Measurements from ENCODE around the gene TTYH3.
A peak's percentile ranks its signal among the peaks of the same experiment; 100 is the strongest.

TTYH3 gene

GRCh38 chr7:2635810-2636701 is 4.3 kb downstream of the TTYH3 start:
- peak; percentile 23 for DNase-seq

GRCh38 chr7:2637066-2637471 is 5.3 kb downstream of the TTYH3 start:
- DNase-seq = no peak

- DNase-seq = peak; percentile 40
These were observed 5.9 kb downstream of the TTYH3 start for GRCh38 chr7:2637505-2638223.

- DNase-seq = no peak
These were observed 6.6 kb downstream of the TTYH3 start for GRCh38 chr7:2638224-2638991.

GRCh38 chr7:2639181-2639681 is 7.4 kb downstream of the TTYH3 start:
- DNase-seq = peak; percentile 42

GRCh38 chr7:2639695-2640481 is 8.1 kb downstream of the TTYH3 start:
- no peak for DNase-seq

GRCh38 chr7:2640482-2640830 is 8.7 kb downstream of the TTYH3 start:
- no peak for DNase-seq

- DNase-seq = no peak
These were observed 9.1 kb downstream of the TTYH3 start for GRCh38 chr7:2640846-2641316.

- DNase-seq = peak; percentile 80
These were observed 9.9 kb downstream of the TTYH3 start for GRCh38 chr7:2641406-2642393.

GRCh38 chr7:2643386-2644219 is 11.8 kb downstream of the TTYH3 start:
- no peak for DNase-seq

- no peak for DNase-seq
These were observed 12.4 kb downstream of the TTYH3 start for GRCh38 chr7:2644220-2644561.

GRCh38 chr7:2644562-2645273 is 12.9 kb downstream of the TTYH3 start:
- no peak for DNase-seq

- no peak for DNase-seq
These were observed 13.6 kb downstream of the TTYH3 start for GRCh38 chr7:2645274-2645868.

GRCh38 chr7:2646336-2646679 is 14.5 kb downstream of the TTYH3 start:
- no peak for DNase-seq

GRCh38 chr7:2646680-2647571 is 15.1 kb downstream of the TTYH3 start:
- DNase-seq = no peak

- no peak for DNase-seq
These were observed 15.9 kb downstream of the TTYH3 start for GRCh38 chr7:2647594-2648172.

- no peak for DNase-seq
These were observed 17.5 kb downstream of the TTYH3 start for GRCh38 chr7:2649139-2649838.
